Kidney epithelial cell (primary cell): Measurements from ENCODE around the gene LYRM9. TPM values are rescaled to one million over a fixed set of nuclear protein-coding genes. Genes with fewer than 3 reads are reported as not detected.
"Not testable (repeated sequence)": the region's sequence is repeated elsewhere in the genome, so short reads cannot be mapped to it uniquely, and the experiment has no call there.

Experiments used
- DNase-seq: peaks from one replicate; pipeline ENCODE4 v3.0.0-alpha.2; 2010; ENCODE audit warnings: low read depth
- H3K27me3 ChIP-seq: 2 replicates; pipeline ENCODE4 v1.6.0; 2011; ENCODE audit warnings: low read length; ENCODE audit not compliant: control insufficient read depth, insufficient read depth
- H3K36me3 ChIP-seq: 2 replicates; pipeline ENCODE4 v1.5.1; 2011; ENCODE audit warnings: low read length; ENCODE audit not compliant: control insufficient read depth, insufficient read depth
- H3K4me3 ChIP-seq: 2 replicates; pipeline ENCODE4 v1.5.1; 2011; ENCODE audit warnings: low read depth, mild to moderate bottlenecking, control low read depth, low read length
- total RNA-seq: library from RNA; depleted of rRNA; stranded (reverse); fragments of >200 nt; gene quantifications from 2 replicates; pipeline ENCODE4 v1.2.3, GENCODE V29; 2015
- TF ChIP-seq, protein P1 (sequence below): IDR thresholded peaks from 2 replicates; pipeline ENCODE4 v1.5.1; 2011; ENCODE audit warnings: mild to moderate bottlenecking, moderate library complexity, low read length, control low read depth, inconsistent platforms; ENCODE audit not compliant: insufficient read depth, poor library complexity, severe bottlenecking

The LYRM9 gene
- total RNA-seq, 1 donor from 2014 or later = 5.0 TPM

GRCh38 chr17:27889711-27890251 is 3.4 kb downstream of the LYRM9 start:
- no peaks in the 10 kb centered on the region for H3K27me3 ChIP-seq
- TF ChIP-seq, protein P1, sequence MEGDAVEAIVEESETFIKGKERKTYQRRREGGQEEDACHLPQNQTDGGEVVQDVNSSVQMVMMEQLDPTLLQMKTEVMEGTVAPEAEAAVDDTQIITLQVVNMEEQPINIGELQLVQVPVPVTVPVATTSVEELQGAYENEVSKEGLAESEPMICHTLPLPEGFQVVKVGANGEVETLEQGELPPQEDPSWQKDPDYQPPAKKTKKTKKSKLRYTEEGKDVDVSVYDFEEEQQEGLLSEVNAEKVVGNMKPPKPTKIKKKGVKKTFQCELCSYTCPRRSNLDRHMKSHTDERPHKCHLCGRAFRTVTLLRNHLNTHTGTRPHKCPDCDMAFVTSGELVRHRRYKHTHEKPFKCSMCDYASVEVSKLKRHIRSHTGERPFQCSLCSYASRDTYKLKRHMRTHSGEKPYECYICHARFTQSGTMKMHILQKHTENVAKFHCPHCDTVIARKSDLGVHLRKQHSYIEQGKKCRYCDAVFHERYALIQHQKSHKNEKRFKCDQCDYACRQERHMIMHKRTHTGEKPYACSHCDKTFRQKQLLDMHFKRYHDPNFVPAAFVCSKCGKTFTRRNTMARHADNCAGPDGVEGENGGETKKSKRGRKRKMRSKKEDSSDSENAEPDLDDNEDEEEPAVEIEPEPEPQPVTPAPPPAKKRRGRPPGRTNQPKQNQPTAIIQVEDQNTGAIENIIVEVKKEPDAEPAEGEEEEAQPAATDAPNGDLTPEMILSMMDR = no peak
- H3K36me3 ChIP-seq = no peaks in the 10 kb centered on the region
- no peak overlapping the region for H3K4me3 ChIP-seq
- no peak for DNase-seq

- TF ChIP-seq, protein P1 = no peak
- Histone ChIP-seq H3K27me3 (no peaks in the 10 kb centered on the region), H3K4me3 (no peak overlapping the region), H3K36me3 (no peaks in the 10 kb centered on the region)
- no peak for DNase-seq
These were observed 4.2 kb downstream of the LYRM9 start for GRCh38 chr17:27888945-27889344.

DNA sequence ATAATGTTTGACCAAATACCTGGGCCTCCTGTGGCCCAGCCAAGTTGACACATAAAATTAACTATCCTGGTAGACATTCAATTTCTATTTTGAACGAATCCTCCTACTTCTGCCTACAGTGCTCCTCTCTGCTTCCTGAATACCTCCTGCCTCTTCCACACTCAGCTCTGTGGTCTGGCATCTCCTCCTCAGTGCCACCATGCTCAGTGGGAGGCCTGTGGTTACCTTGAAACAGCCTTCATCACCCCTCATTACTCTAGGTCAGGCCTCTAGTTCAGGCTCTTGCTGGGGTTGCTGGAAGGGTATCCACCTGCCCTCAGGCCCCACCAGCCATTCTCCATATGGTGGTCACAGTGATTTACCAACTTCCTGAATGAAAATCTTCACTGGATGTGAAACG is 5.1 kb downstream of the LYRM9 start:
- TF ChIP-seq, protein P1 = no peak
- H3K36me3 ChIP-seq = no peaks in the 10 kb centered on the region
- no peak for DNase-seq
- no peak overlapping the region for H3K4me3 ChIP-seq
- H3K27me3 ChIP-seq = no peaks in the 10 kb centered on the region

GRCh38 chr17:27886348-27886906 is 6.7 kb downstream of the LYRM9 start:
- H3K27me3 ChIP-seq, DNase-seq, H3K36me3 ChIP-seq, H3K4me3 ChIP-seq: not testable (repeated sequence)

- no peak for DNase-seq
- H3K4me3 ChIP-seq = no peak overlapping the region
- TF ChIP-seq, protein P1 = no peak
- H3K36me3 ChIP-seq = no peaks in the 10 kb centered on the region
- no peaks in the 10 kb centered on the region for H3K27me3 ChIP-seq
These were observed 10.9 kb downstream of the LYRM9 start for GRCh38 chr17:27882162-27882840.

DNA sequence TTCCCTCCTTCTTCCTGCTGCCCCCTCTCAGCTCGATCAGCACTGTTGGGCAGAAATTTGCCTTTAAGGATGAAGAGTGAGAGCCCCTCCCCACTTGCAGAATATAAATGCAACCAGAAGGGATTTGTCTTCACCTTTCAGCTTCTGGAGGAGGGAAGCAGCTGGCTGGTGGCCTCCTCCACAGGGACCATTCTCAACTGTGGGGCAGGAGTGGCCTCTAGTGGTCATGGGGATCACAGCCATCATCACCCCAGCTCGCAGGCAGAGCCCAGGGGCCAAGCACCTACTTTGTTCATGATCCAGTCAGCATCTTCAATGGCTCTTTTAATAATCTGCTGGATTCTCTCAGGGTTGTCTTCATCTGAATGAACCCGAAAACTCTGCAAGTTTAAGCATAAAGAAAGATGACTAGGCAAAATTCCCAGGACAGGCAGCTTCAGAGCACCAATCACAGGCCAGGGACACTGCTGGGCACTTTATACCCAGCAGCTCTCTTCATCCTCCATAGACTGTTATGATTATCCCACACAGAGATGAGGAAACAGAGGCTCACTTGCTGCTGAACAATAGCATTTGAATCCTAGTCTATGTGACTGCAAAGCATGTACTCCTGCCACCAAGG is 13.1 kb downstream of the LYRM9 start:
- no peaks in the 10 kb centered on the region for H3K27me3 ChIP-seq
- TF ChIP-seq, protein P1 = peak; percentile 84
- DNase-seq = no peak
- no peak overlapping the region for H3K4me3 ChIP-seq
- H3K36me3 ChIP-seq = no peaks in the 10 kb centered on the region
